HG03520 (cell line): ENCODE results near the gene B4GALNT3.
"Not testable (repeated sequence)": the region's sequence is repeated elsewhere in the genome, so short reads cannot be mapped to it uniquely, and the experiment has no call there.

ENCODE experiments used
- ATAC-seq: cut with Tn5 transposase; IDR thresholded peaks from one replicate; pipeline ENCODE4 v1.9.1; 2021; ENCODE audit warnings: mild to moderate bottlenecking, moderate library complexity; ENCODE audit not compliant: unreplicated experiment

Gene B4GALNT3

GRCh38 chr12:573232-573631 is 113.5 kb downstream of the B4GALNT3 start:
- ATAC-seq = no peak

GRCh38 chr12:574475-575128 is 114.9 kb downstream of the B4GALNT3 start:
- ATAC-seq = no peak

GRCh38 chr12:575129-575502 is 115.4 kb downstream of the B4GALNT3 start:
- ATAC-seq = no peak

DNA sequence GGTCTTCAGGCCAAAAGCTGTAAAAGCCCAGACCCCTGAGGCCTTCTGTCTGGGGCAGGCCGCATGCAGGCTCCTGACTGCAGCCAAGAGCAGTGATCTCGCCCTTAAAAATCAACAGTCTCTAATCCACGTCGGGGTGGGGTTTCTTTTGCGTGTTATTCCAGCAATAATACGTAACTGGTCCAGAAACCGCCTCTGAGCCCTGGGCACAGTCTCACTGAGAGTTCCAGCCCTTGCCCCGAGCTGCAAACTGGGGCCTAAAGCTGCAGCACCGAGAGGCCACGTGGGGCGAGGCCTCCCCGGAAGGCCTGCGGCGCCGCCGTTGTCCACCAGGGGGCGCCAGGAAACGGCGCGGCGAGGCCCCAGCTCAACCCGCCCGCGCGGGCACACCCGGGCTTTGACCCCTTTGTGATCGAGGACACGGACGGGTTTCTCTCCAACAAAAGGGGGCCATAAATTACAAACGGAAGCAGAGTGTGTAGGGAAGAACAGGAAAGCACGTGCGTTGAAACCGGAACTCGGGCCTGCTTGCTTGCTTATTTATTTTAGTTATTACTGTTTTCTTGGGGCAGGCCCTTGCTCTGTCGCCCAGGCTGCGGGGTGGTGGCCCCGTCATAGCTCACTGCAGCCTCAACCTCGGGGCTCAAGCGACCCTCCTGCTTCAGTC is 116.3 kb downstream of the B4GALNT3 start:
- peak; percentile 55 for ATAC-seq

DNA sequence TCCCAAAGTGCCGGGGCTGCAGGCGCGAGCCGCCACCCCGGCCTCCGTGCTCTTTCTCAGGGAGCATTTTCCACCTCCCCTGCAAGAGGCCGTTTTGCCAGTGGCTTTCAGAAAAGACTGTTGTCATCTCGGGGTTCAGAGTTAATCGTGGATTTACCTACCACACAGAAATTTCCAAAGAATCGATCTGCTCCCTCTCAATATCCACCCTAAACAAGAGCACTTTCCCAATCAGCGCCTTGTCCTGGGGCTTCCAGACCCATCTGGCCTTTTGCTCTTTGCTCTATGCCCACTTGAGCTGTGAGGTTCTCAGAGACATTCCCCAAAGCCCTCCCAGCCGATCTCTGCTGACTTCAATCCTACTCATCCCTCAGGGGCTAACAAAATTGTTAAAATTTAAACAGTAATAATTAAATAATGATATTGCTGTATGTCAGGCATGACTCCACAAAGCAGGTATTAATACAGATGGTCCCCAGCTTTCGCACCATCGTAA is 116.9 kb downstream of the B4GALNT3 start:
- no peak for ATAC-seq

GRCh38 chr12:577994-578747 is 118.4 kb downstream of the B4GALNT3 start:
- not testable (repeated sequence) for ATAC-seq

DNA sequence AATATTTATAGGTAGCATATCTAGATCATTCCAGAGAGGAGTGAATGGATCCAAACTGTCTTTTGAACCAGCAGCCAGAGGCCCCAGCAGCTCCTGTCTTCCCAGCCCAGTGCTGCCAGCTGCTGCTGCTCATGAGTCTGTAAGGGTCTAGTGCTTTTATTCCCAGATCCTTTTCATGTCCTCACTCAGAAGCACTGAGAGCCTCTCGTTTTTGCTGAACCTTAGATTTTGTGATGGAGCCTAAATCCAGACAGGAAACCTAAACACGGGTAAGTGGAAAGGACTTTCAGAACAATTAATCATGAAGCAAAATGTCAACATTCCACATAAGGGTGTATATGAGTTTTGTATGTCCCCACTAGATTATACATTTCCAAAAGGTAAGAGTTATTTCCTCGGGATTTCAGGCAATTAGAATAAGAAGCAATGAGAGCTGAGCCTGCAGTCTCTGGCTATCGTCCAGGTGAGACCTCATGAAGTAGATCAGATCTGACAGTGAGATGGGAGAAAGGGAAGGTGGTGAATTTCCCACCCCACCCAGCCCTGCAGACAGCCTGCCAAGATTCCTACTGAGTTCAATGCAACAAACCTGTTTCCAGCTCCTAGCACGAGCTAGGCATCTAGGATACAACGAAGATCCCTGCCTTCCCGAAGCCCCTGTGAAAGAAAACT is 119.1 kb downstream of the B4GALNT3 start:
- no peak for ATAC-seq

DNA sequence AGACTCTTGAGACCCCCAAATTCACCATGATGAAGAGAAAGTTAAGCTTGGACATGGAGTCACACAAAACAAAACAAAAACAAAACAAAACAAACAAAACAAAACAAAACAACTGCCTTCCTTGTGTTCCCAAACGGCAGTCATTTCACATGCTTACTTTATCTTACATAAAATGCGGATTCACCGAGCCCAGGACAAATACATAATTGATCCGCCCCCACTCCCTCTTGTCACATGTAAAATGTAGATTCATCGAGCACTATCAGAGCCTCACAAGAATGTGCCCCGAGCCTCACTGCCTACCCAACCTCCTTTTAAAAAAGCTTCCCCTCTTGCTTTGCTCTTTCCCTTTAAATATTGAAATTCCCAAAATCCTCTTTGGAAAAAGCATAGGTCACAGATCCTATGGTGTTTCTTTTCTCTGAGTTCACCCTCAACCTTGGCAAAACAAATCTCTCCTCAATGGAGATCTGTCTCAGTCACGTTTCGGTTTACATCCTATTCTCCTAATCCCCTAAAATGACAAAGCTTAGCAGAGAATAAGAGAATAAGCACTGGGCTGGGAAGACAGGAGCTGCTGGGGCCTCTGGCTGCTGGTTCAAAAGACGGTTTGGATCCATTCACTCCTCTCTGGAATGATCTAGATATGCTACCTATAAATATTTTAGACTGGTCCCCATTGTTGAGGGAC is 119.8 kb downstream of the B4GALNT3 start:
- ATAC-seq = no peak

DNA sequence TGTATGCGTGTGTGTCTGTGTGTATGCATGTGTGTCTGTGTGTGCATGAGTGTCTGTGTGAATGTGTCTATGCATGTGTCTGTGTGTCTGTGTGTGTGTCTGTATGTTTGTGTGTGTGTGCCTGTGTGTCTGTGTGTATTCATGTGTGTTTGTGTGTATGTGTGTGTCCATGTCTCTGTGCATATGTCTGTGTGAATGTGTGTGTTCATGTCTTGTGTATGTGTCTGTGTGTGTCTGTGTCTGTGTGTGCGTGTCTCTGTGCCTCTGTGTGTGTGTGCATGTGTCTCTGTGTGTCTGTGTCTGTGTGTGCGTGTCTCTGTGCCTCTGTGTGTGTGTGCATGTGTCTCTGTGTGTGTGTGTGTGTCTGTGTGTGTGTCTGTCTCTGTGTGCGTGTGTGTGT is 121.1 kb downstream of the B4GALNT3 start:
- ATAC-seq = no peak

DNA sequence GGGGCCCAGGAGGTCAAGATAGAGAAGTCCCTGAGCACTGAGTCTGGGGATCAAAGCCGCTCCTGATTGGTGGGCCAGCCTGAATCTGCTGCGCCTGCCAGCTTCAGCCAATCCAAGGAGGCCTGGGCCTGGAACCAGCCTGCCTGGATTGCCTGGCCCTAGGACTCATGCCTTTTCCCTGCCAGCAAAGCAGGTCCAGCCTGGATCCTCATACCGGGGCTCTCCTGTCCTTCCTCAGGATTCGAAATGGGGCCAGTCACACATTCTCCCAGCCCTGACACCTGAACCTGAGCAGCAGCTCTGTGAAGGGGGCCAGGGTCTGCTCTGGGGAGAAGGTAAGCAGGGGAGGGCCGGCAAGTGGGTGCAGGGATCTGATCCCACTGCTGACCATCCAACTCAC is 121.6 kb downstream of the B4GALNT3 start:
- ATAC-seq = no peak

GRCh38 chr12:581746-582145 is 122.0 kb downstream of the B4GALNT3 start:
- ATAC-seq = no peak

- no peak for ATAC-seq
Measured at GRCh38 chr12:583251-583869, 123.6 kb downstream of the B4GALNT3 start.

- ATAC-seq = no peak
Measured at GRCh38 chr12:585062-586061, 125.6 kb downstream of the B4GALNT3 start.

- no peak for ATAC-seq
Measured at GRCh38 chr12:586318-587071, 126.8 kb downstream of the B4GALNT3 start.

DNA sequence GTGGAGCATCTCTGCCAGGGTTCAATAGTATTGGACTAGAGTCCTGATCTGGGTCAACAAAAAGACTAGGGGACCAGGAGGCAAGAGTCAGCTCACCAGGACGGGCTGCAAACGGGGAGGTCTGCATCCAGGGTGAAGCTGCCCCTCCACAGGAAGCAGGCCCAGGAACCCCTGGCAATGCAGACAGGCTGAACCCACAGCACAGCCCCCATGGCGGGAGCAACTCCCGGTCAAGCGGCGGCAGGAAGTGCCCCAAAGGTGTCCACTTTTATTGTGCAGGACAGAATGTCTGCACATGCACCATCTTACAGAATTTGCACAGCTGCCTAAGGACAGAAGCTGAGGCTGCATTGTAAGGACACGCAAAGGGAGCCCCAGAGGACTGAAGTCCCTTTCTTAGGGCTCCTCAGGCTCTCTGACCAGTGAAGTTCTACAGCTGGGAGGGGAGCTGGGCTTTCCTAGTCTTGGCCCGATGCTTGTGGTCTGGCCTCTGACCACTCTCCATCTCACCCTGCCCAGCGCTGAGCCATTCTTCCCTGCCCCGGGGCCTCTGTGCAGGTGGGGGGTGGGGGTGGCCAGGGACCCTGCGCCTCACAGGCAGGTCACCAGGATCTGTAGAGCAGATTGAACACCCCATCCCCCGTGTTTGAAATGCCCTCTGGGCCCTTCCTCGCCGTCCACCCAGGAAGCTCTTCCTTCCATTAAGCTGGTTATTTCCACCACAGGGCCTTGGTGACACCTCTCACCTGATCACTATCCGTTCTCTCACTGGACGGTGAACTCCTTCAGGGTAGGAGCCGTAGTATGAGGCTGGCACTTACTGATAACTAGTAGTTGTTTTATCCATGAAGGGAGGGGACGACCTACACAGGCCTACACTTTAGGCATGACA is 127.6 kb downstream of the B4GALNT3 start:
- ATAC-seq = no peak

DNA sequence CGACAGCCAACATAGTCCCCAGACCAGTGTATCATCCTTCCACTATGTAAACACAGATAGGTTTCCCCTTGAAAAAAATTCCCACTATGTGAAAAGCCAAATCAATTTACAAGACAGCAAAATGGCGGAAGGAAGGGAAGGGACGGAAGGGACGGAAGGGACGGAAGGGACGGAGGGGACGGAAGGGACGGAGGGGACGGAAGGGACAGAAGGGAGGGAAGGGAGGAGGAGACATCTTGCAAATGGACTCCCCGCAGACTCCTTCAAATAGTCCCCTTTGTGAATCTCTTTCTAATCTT is 128.2 kb downstream of the B4GALNT3 start:
- ATAC-seq = no peak

DNA sequence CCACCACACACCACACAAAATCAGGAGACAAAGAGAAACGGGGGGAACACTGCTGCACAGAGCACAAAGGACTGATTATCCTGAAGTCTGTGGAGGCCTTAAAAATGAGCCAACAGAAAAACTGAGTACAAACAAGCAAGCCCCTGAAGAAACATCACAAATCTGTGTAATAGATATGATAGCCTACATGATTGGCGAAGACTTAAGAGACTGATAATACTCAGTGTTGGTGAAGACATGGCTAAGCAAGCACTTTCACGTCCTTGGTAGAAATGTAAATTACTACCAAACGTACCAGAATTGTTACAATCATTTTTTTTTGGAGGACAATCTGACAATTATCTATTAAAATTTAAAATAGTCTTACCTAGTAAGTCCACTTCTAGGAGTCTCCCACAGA is 128.9 kb downstream of the B4GALNT3 start:
- no peak for ATAC-seq
